ENCODE results near the gene SRD5A3.

DNA sequence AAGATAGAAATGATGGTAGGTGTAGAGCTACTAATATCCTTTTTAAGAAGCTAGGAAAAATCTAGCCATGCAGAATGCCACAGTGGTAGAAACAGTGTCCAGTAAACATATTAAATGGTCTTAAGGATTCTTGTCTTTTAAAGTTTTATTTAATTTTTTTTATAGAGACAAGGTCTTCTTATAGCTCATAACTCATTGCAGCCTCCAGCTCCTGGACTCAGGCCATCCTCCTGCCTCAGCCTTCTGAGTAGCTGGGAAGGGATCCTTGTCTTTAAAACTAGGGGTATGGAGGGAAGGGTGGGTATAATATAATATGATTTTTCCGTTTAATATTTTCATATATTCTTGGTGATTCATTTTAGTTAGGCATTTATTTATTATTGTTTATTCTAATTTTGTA is 53.5 kb downstream of the SRD5A3 start:
- TF ChIP-seq POLR2AphosphoS5 (IDR thresholded peaks at IDR 0.05; ENCODE audit: insufficient read depth in 1 of 2, low read depth in 1 of 2) (no peak), POLR2A (IDR thresholded peaks at IDR 0.05) (no peak)
- TF ChIP-seq, protein P1, sequence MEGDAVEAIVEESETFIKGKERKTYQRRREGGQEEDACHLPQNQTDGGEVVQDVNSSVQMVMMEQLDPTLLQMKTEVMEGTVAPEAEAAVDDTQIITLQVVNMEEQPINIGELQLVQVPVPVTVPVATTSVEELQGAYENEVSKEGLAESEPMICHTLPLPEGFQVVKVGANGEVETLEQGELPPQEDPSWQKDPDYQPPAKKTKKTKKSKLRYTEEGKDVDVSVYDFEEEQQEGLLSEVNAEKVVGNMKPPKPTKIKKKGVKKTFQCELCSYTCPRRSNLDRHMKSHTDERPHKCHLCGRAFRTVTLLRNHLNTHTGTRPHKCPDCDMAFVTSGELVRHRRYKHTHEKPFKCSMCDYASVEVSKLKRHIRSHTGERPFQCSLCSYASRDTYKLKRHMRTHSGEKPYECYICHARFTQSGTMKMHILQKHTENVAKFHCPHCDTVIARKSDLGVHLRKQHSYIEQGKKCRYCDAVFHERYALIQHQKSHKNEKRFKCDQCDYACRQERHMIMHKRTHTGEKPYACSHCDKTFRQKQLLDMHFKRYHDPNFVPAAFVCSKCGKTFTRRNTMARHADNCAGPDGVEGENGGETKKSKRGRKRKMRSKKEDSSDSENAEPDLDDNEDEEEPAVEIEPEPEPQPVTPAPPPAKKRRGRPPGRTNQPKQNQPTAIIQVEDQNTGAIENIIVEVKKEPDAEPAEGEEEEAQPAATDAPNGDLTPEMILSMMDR (IDR thresholded peaks at IDR 0.05) = no peak

All from vagina (tissue), 2 donors.